ENCODE data around the gene ZNF217. TPM values are rescaled to one million over a fixed set of nuclear protein-coding genes. Genes with fewer than 3 reads are reported as not detected.
"Not testable (repeated sequence)": the region's sequence is repeated elsewhere in the genome, so short reads cannot be mapped to it uniquely, and the experiment has no call there.

The ZNF217 gene
- total RNA-seq, 1 experiment from 2014 or later = 210 TPM

GRCh38 chr20:53562104-53562764 is 31.4 kb downstream of the ZNF217 start:
- intact Hi-C loops (cut with micrococcal nuclease; ENCODE audit: unreplicated experiment); H3K4me3 ChIP-seq (ENCODE audit: low read depth in 2 of 2, low read length in 2 of 2); DNase-seq (ENCODE audit: low read depth, low spot score); in situ Hi-C loops (cut with HindIII; ENCODE audit: low pct_unique_long_range_greater_than_20kb, low sequenced_read_pairs); BruUV-seq (replicated peaks); ATAC-seq; POLR2A ChIA-PET; H3K27me3 ChIP-seq (ENCODE audit: control insufficient read depth, insufficient read depth, low read length); H3K9me3 ChIP-seq (ENCODE audit: control insufficient read depth, insufficient read depth, low read depth, low read length): not testable (repeated sequence)
- peak overlapping the region; percentile 39; the same call in 1 of the 2 replicates for H3K27ac ChIP-seq (ENCODE audit: low read length)
- peaks cover 39% of the 10 kb centered on the region for H3K4me1 ChIP-seq (ENCODE audit: control insufficient read depth, insufficient read depth, low read length)
- peaks cover 11% of the 10 kb centered on the region for H3K36me3 ChIP-seq (ENCODE audit: control insufficient read depth, insufficient read depth, low read length)
- TF ChIP-seq POLR2AphosphoS5 (IDR thresholded peaks at IDR 0.05; ENCODE audit: low read depth, low read length) = peak; percentile 91
- CTCF ChIA-PET = interaction anchor here (0.7 kb wide), 2 partner anchors 146 to 1795 kb away, joined by 6 to 7 read pairs; no protein-coding TSS in a partner anchor

DNA sequence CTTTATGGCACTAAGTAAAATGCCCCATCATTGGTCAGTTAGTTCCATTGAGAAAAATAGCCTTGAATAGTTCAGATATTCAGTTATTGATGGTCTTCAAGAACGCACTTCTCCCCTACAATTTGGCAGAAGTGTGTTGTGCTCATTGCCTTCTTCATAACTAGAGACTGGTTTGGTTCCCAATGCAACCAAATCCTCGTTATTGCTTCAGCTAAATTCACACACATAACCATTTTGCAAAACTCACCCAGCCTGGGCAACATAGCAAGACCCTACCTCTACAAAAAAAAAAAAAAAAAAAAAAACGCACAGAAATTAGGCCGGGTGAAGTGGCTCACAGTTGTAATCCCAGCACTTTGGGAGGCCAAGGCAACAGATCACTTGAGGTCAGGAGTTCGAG is 32.1 kb downstream of the ZNF217 start:
- no peaks in the 10 kb centered on the region for H3K9me3 ChIP-seq (ENCODE audit: control insufficient read depth, insufficient read depth, low read depth, low read length)
- DNase-seq (ENCODE audit: low read depth, low spot score) = no peak
- H3K4me3 ChIP-seq (ENCODE audit: low read depth in 2 of 2, low read length in 2 of 2) = no peak overlapping the region
- no peaks in the 10 kb centered on the region for H3K27me3 ChIP-seq (ENCODE audit: control insufficient read depth, insufficient read depth, low read length)
- H3K4me1 ChIP-seq (ENCODE audit: control insufficient read depth, insufficient read depth, low read length) = peaks cover 34% of the 10 kb centered on the region
- CTCF ChIA-PET = interaction anchor here (0.7 kb wide), 1 partner anchor 147 kb away, joined by 7 read pairs; no protein-coding TSS in a partner anchor
- in situ Hi-C loops (cut with HindIII; ENCODE audit: low pct_unique_long_range_greater_than_20kb, low sequenced_read_pairs) (no loop called here), intact Hi-C loops (cut with micrococcal nuclease; ENCODE audit: unreplicated experiment) (no loop called here)
- no TSS peak for BruUV-seq (replicated peaks)
- H3K36me3 ChIP-seq (ENCODE audit: control insufficient read depth, insufficient read depth, low read length) = 0 out of 2 replicates have a peak, but pooled peaks cover 4% of the 10 kb centered on the region
- TF ChIP-seq POLR2AphosphoS5 (IDR thresholded peaks at IDR 0.05; ENCODE audit: low read depth, low read length) (no peak), REST (IDR thresholded peaks at IDR 0.05; ENCODE audit: insufficient read depth in 1 of 2, low read depth in 2 of 2, low read length in 1 of 2) (no peak), TCF7L2 (IDR thresholded peaks at IDR 0.05; ENCODE audit: low read depth, low read length) (no peak), SIN3A (IDR thresholded peaks at IDR 0.05; ENCODE audit: borderline replicate concordance, insufficient read depth, low read depth, low read length) (no peak), CTCF (IDR thresholded peaks at IDR 0.05) (no peak)
- no peak overlapping the region for H3K27ac ChIP-seq (ENCODE audit: low read length)
- no peak for ATAC-seq
- POLR2A ChIA-PET = no interaction called here

GRCh38 chr20:53559816-53560215 is 33.8 kb downstream of the ZNF217 start:
- POLR2A ChIA-PET = no interaction called here
- intact Hi-C loops (cut with micrococcal nuclease; ENCODE audit: unreplicated experiment) (no loop called here), in situ Hi-C loops (cut with HindIII; ENCODE audit: low pct_unique_long_range_greater_than_20kb, low sequenced_read_pairs) (no loop called here)
- BruUV-seq (replicated peaks) = no TSS peak
- H3K36me3 ChIP-seq (ENCODE audit: control insufficient read depth, insufficient read depth, low read length) = no peaks in the 10 kb centered on the region
- no peak overlapping the region for H3K4me3 ChIP-seq (ENCODE audit: low read depth in 2 of 2, low read length in 2 of 2)
- no peak overlapping the region for H3K27ac ChIP-seq (ENCODE audit: low read length)
- TF ChIP-seq POLR2AphosphoS5 (IDR thresholded peaks at IDR 0.05; ENCODE audit: low read depth, low read length) (no peak), TCF7L2 (IDR thresholded peaks at IDR 0.05; ENCODE audit: low read depth, low read length) (no peak), REST (IDR thresholded peaks at IDR 0.05; ENCODE audit: insufficient read depth in 1 of 2, low read depth in 2 of 2, low read length in 1 of 2) (no peak), SIN3A (IDR thresholded peaks at IDR 0.05; ENCODE audit: borderline replicate concordance, insufficient read depth, low read depth, low read length) (no peak), CTCF (IDR thresholded peaks at IDR 0.05) (no peak)
- no peaks in the 10 kb centered on the region for H3K9me3 ChIP-seq (ENCODE audit: control insufficient read depth, insufficient read depth, low read depth, low read length)
- ATAC-seq (no peak), DNase-seq (ENCODE audit: low read depth, low spot score) (no peak)
- peaks cover 33% of the 10 kb centered on the region for H3K4me1 ChIP-seq (ENCODE audit: control insufficient read depth, insufficient read depth, low read length)
- no peaks in the 10 kb centered on the region for H3K27me3 ChIP-seq (ENCODE audit: control insufficient read depth, insufficient read depth, low read length)
- CTCF ChIA-PET = no interaction called here
